Measurements from ENCODE around the gene AVPR1A.

AVPR1A gene

DNA sequence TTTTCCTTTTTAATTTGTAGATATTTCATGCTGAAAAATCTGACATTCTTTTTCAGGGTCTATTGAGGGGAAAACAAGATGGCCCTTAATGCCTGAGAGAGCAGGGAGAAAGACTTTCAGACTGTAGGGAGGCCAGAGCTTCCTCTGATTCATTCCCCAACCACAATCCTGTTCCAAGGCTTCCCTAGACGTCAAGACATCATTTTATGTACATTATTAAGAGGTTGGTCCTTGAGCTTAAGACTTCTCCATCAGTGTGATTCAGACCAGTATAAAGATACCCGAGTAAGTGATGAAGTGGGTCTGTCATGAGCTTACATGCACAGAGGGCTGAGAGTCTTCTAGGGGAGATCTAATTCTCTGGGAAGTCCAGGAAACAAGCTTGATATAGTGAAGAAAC, 57.3 kb downstream of the AVPR1A start:
- TF ChIP-seq, protein P1, sequence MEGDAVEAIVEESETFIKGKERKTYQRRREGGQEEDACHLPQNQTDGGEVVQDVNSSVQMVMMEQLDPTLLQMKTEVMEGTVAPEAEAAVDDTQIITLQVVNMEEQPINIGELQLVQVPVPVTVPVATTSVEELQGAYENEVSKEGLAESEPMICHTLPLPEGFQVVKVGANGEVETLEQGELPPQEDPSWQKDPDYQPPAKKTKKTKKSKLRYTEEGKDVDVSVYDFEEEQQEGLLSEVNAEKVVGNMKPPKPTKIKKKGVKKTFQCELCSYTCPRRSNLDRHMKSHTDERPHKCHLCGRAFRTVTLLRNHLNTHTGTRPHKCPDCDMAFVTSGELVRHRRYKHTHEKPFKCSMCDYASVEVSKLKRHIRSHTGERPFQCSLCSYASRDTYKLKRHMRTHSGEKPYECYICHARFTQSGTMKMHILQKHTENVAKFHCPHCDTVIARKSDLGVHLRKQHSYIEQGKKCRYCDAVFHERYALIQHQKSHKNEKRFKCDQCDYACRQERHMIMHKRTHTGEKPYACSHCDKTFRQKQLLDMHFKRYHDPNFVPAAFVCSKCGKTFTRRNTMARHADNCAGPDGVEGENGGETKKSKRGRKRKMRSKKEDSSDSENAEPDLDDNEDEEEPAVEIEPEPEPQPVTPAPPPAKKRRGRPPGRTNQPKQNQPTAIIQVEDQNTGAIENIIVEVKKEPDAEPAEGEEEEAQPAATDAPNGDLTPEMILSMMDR (conservative IDR thresholded peaks at IDR 0.05), result no peak

DNA sequence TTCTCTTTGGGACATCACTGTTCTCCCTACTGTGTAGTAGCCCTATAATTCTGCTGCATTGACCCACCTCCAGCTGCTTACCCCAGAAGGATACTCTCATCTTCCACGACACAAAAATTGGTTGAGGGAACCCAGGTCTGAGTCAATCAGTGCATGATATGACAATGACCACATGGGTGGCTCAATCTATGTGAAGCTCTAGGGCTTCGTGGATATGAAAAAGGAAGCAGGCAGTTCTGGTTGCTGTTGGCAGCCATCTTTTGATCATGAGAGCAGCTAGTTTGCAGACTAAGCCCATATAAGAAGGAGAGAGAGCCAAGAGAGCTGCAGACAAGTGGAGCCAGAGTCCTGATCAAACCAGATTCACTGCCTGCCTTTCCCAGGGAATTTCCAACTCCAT, 57.9 kb downstream of the AVPR1A start:
- H3K27ac ChIP-seq, result no peak overlapping the region
- TF ChIP-seq, protein P1 (conservative IDR thresholded peaks at IDR 0.05), result no peak

More for the DNA sequence above, 57.3 kb downstream of the AVPR1A start:
- H3K27ac ChIP-seq, result no peak overlapping the region
